K562 (cell line): ENCODE data around the gene INO80D. TPM values are rescaled to one million over a fixed set of nuclear protein-coding genes. Genes with fewer than 3 reads are reported as not detected.
"Not testable (repeated sequence)": the region's sequence is repeated elsewhere in the genome, so short reads cannot be mapped to it uniquely, and the experiment has no call there.

ENCODE experiments used
- ATAC-seq: fragments of 200-7000 bp; cut with Tn5 transposase; 3 replicates; pipeline ENCODE4 v1.9.1; 2020; ENCODE audit warnings: moderate library complexity
- BruUV-seq: library from RNA; stranded (reverse); fragments of 400-500 nt; replicated peaks from 2 replicates; lab custom pipeline; 2021; lab: Mats Ljungman, UMichigan
- CTCF ChIA-PET: fragments of 300-600 bp; formaldehyde crosslinking; extraction: SDS; loops from one replicate; lab custom pipeline; 2021; ENCODE audit warnings: low intra/inter-chr PET ratio; lab: Yijun Ruan, JAX
- POLR2A ChIA-PET: fragments of 300-600, 350-650 bp; sonication (Branson Sonifier 250); formaldehyde crosslinking; extraction: SDS; loops from one replicate; lab custom pipeline; 2021; ENCODE audit warnings: antibody characterized with exemption, inconsistent platforms; lab: Yijun Ruan, JAX
- DNase-seq, 4 experiments: peaks; one replicate each; pipeline versions ENCODE4 v3.0.0 to v3.0.0-alpha.2; 2011 to 2018; ENCODE audit warnings: low spot score in 3 of 4, mixed read lengths in 3 of 4; ENCODE audit errors: extremely low read depth in 1 of 4
- FAIRE-seq: peaks from 2 replicates; lab custom pipeline; 2011; peaks lifted over from hg19 to GRCh38; lab: Jason Lieb, UNC
- H2AFZ ChIP-seq: 2 replicates; pipeline ENCODE4 v1.6.0; 2011; ENCODE audit warnings: low read depth, low read length, control low read depth, inconsistent platforms
- H3K27ac ChIP-seq: fragments of 200-600 bp; 3 replicates; pipeline ENCODE4 v1.8.0; 2011; ENCODE audit warnings: low read depth, mild to moderate bottlenecking, control low read depth, inconsistent platforms, low read length, moderate library complexity, mixed read lengths; ENCODE audit errors: extremely low read depth
- H3K27me3 ChIP-seq, 2 experiments: fragments of 300-600 bp in 1 of 2; 2 replicates in 1 of 2; 3 replicates in 1 of 2; pipeline versions ENCODE4 v1.6.0 to v1.8.0; 2011; ENCODE audit warnings: inconsistent platforms in 2 of 2, low read length in 2 of 2, mild to moderate bottlenecking in 1 of 2, mixed read lengths in 1 of 2, moderate library complexity in 1 of 2; ENCODE audit not compliant: control insufficient read depth in 2 of 2, insufficient read depth in 2 of 2
- H3K36me3 ChIP-seq: fragments of 300-600 bp; 3 replicates; pipeline ENCODE4 v1.8.0; 2011; ENCODE audit warnings: mild to moderate bottlenecking, low read length, inconsistent platforms; ENCODE audit not compliant: control insufficient read depth, insufficient read depth
- H3K4me1 ChIP-seq, 2 experiments: fragments of 200-600 bp in 1 of 2; replicated peaks in 1 of 2; 2 replicates in 1 of 2; 3 replicates in 1 of 2; pipeline versions ENCODE4 v1.5.1 to v1.8.0; 2011; ENCODE audit warnings: inconsistent platforms in 2 of 2, low read length in 2 of 2, mild to moderate bottlenecking in 1 of 2, mixed read lengths in 1 of 2, moderate library complexity in 1 of 2; ENCODE audit not compliant: control insufficient read depth in 2 of 2, insufficient read depth in 2 of 2
- H3K4me2 ChIP-seq: 2 replicates; pipeline ENCODE4 v1.6.1; 2011; ENCODE audit warnings: low read length, control low read depth, inconsistent platforms, mixed read lengths; ENCODE audit not compliant: insufficient read depth
- H3K4me3 ChIP-seq: fragments of 200-600 bp; sonication (generic), shearing (Covaris generic); 2 replicates; pipeline ENCODE4 v1.5.1; 2016; ENCODE audit warnings: control low read depth, inconsistent platforms
- H3K79me2 ChIP-seq: fragments of 200-600 bp; 3 replicates; pipeline ENCODE4 v1.8.0; 2011; ENCODE audit warnings: low read length, inconsistent platforms; ENCODE audit not compliant: control insufficient read depth, insufficient read depth
- H3K9ac ChIP-seq, 2 experiments: 2 replicates each; pipeline versions ENCODE4 v1.6.0 to v1.6.1; 2011; ENCODE audit warnings: low read depth in 2 of 2, low read length in 2 of 2, control low read depth in 1 of 2, inconsistent platforms in 1 of 2, mild to moderate bottlenecking in 1 of 2, mixed read lengths in 1 of 2; ENCODE audit not compliant: insufficient read depth in 1 of 2
- H3K9me1 ChIP-seq: one replicate; pipeline ENCODE4 v1.6.0; 2011; ENCODE audit warnings: inconsistent platforms, mild to moderate bottlenecking, low read length, moderate library complexity; ENCODE audit not compliant: control insufficient read depth, insufficient read depth
- H3K9me3 ChIP-seq: replicated peaks from 2 replicates; pipeline ENCODE4 v1.5.1; 2011; ENCODE audit warnings: low read depth, low read length, inconsistent platforms; ENCODE audit not compliant: control insufficient read depth, insufficient read depth
- H4K20me1 ChIP-seq: replicated peaks from 2 replicates; pipeline ENCODE4 v1.6.1; 2011; ENCODE audit warnings: low read length, inconsistent platforms, mixed read lengths; ENCODE audit not compliant: control insufficient read depth, insufficient read depth
- MEIS2 ChIP-seq: fragments of 450-650 bp; IDR thresholded peaks from 2 replicates; pipeline ENCODE4 v1.6.1; 2014; ENCODE audit warnings: mild to moderate bottlenecking; ENCODE audit not compliant: partially characterized antibody
- WGBS: fragments of 100-300 bp; shearing (Covaris generic); methylation state at CpG from one replicate; pipeline ENCODE4 v1.1.6; 2016; ENCODE audit warnings: low coverage, mixed read lengths; ENCODE audit not compliant: insufficient coverage; ENCODE audit errors: missing lambda C conversion rate; 5-methylcytosine and 5-hydroxymethylcytosine counted together
- in situ Hi-C: fragments of 300-500 bp; cut with MboI; formaldehyde crosslinking; loops from 4 replicates; pipeline ENCODE4 v1.15.0; 2018; ENCODE audit warnings: inconsistent platforms, mixed read lengths
- intact Hi-C: fragments of 100-400 bp; cut with micrococcal nuclease; formaldehyde crosslinking; loops from 2 replicates; pipeline ENCODE4 v1.14.2; 2022
- polyA plus RNA-seq, 8 experiments: library from polyadenylated mRNA; depleted of rRNA in 4 of 8; stranded (reverse) in 5 of 8; unstranded in 3 of 8; fragments of >200 nt; fragmentation: Nextera tagmentation in 2 of 8; fragmentation: Illumina TruSeq in 1 of 8; extraction: Ambion mirVana in 2 of 8; extraction: Trizol in 1 of 8; gene quantifications; 2 replicates each; pipeline versions ENCODE4 v1.2.1 to v1.2.3, GENCODE V29; 2011 to 2014; ENCODE audit warnings: inconsistent platforms in 1 of 8, missing spikeins in 1 of 8
- total RNA-seq, 7 experiments: library from RNA; depleted of rRNA in 6 of 7; stranded (reverse); fragments of >200 nt in 6 of 7; fragmentation: Illumina TruSeq in 2 of 7; extraction: Trizol in 2 of 7; gene quantifications; 2 replicates each; pipeline versions ENCODE4 v1.2.1 to v1.2.3, GENCODE V29; 2011 to 2021; ENCODE audit warnings: low replicate concordance in 1 of 7
- TF ChIP-seq, protein P1 (sequence below), 2 experiments: IDR thresholded peaks in 1 of 2; conservative IDR thresholded peaks in 1 of 2; 2 replicates each; pipeline ENCODE4 v1.6.1; 2016; ENCODE audit warnings: low read depth in 2 of 2, mild to moderate bottlenecking in 1 of 2, missing compliant biosample characterization in 1 of 2, missing genetic modification characterization in 1 of 2, moderate library complexity in 1 of 2
- TF ChIP-seq, protein P2 (sequence below), 3 experiments: IDR thresholded peaks in 2 of 3; conservative IDR thresholded peaks in 1 of 3; 2 replicates each; pipeline ENCODE4 v1.5.1; 2011 to 2012; ENCODE audit warnings: low read length in 3 of 3, mild to moderate bottlenecking in 3 of 3, control low read depth in 2 of 3, improper control_type of control experiment in 1 of 3, inconsistent platforms in 1 of 3, low read depth in 1 of 3, mixed read lengths in 1 of 3, moderate library complexity in 1 of 3; ENCODE audit not compliant: insufficient read depth in 2 of 3
- TF ChIP-seq, protein P3 (sequence below): fragments of 450-650 bp; formaldehyde crosslinking; IDR thresholded peaks from 2 replicates; pipeline ENCODE4 v1.4.0; 2020; ENCODE audit warnings: mild to moderate bottlenecking

The INO80D gene
- total and polyA plus RNA-seq, 9 of the 15 experiments (the other 6 are each of a cell fraction or from before 2014, with no cell fraction given), result 0.64 to 8.1 (median 2.9) TPM

DNA sequence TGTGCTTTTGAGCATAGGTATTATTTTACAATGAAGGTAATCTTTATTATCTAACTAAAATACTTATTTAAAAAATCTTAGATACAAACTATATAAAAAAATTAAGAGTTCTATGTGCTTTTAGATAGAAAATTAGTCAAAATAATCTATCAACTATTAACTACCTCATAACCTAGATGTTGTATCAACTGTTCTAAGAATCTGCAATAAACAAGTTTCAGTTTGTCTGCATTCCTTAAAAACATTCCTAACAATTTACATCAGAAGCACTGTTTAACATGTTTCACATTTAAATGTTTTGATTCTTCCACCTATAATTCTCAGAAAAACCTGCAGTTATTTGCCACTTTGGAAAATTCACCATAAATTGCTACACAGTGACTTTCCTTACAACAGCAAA is 39.9 kb upstream of the INO80D start (continued):
- TF ChIP-seq, protein P1, sequence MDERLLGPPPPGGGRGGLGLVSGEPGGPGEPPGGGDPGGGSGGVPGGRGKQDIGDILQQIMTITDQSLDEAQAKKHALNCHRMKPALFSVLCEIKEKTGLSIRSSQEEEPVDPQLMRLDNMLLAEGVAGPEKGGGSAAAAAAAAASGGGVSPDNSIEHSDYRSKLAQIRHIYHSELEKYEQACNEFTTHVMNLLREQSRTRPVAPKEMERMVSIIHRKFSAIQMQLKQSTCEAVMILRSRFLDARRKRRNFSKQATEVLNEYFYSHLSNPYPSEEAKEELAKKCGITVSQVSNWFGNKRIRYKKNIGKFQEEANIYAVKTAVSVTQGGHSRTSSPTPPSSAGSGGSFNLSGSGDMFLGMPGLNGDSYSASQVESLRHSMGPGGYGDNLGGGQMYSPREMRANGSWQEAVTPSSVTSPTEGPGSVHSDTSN (CRISPR knock-in tag; IDR thresholded peaks at IDR 0.05; ENCODE audit: low read depth), result no peak
- TF ChIP-seq, protein P1 (tag; conservative IDR thresholded peaks at IDR 0.05; ENCODE audit: low read depth), result no peak
- TF ChIP-seq, protein P2, sequence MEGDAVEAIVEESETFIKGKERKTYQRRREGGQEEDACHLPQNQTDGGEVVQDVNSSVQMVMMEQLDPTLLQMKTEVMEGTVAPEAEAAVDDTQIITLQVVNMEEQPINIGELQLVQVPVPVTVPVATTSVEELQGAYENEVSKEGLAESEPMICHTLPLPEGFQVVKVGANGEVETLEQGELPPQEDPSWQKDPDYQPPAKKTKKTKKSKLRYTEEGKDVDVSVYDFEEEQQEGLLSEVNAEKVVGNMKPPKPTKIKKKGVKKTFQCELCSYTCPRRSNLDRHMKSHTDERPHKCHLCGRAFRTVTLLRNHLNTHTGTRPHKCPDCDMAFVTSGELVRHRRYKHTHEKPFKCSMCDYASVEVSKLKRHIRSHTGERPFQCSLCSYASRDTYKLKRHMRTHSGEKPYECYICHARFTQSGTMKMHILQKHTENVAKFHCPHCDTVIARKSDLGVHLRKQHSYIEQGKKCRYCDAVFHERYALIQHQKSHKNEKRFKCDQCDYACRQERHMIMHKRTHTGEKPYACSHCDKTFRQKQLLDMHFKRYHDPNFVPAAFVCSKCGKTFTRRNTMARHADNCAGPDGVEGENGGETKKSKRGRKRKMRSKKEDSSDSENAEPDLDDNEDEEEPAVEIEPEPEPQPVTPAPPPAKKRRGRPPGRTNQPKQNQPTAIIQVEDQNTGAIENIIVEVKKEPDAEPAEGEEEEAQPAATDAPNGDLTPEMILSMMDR (IDR thresholded peaks at IDR 0.05 in 2 of 3, conservative IDR thresholded peaks at IDR 0.05 in 1 of 3; ENCODE audit: insufficient read depth in 2 of 3, low read depth in 1 of 3, low read length in 3 of 3), result no peak
- TF ChIP-seq, protein P3, sequence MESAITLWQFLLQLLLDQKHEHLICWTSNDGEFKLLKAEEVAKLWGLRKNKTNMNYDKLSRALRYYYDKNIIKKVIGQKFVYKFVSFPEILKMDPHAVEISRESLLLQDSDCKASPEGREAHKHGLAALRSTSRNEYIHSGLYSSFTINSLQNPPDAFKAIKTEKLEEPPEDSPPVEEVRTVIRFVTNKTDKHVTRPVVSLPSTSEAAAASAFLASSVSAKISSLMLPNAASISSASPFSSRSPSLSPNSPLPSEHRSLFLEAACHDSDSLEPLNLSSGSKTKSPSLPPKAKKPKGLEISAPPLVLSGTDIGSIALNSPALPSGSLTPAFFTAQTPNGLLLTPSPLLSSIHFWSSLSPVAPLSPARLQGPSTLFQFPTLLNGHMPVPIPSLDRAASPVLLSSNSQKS (CRISPR knock-in tag), result no peak
- no peak for TF ChIP-seq MEIS2
- TF ChIP-seq, all 486 proteins: peak for 0

DNA sequence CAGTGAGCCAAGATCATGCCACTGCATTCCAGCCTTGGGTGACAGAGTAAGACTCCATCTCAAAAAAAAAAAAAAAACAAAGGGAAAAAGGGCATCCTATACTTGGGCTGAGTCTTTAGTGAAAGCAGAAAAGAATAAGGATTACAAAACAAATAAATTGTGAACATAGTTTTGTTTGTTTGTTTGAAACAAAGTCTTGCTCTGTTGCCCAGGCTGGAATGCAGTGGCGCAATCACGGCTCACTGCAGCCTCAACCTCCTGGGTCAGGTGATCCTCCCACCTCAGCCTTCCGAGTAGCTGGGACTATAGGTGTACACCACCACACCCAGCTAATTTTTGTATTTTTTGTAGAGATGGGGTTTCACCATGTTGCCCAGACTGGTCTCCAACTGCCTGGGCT is 36.6 kb upstream of the INO80D start:
- H3K27me3 ChIP-seq, H3K4me2 ChIP-seq, H4K20me1 ChIP-seq, BruUV-seq, in situ Hi-C loops, intact Hi-C loops, H3K4me3 ChIP-seq, H3K9me3 ChIP-seq, CTCF ChIA-PET, H3K4me1 ChIP-seq, H3K27ac ChIP-seq, H3K79me2 ChIP-seq, POLR2A ChIA-PET, H3K9ac ChIP-seq, FAIRE-seq, DNase-seq, ATAC-seq, H3K9me1 ChIP-seq, H2AFZ ChIP-seq: not testable (repeated sequence)
- WGBS, result no CpG with 5 or more reads among the region's 3 CpGs
- H3K36me3 ChIP-seq, result peaks cover 64% of the 10 kb centered on the region
